ENCODE results near the gene GPC2.
"Not testable (repeated sequence)": the region's sequence is repeated elsewhere in the genome, so short reads cannot be mapped to it uniquely, and the experiment has no call there.

Gene GPC2

GRCh38 chr7:100177045-100178001 is at the start of gene GPC2, which contains the start of gene STAG3:
Gene GPC2 (minus strand): TSS chr7:100177381. CDS start chr7:100177199, 182 bp downstream.
Gene STAG3 (plus strand): TSS chr7:100177918. CDS start chr7:100180557, 2,639 bp downstream.
- Mint-ChIP-seq H3K9me3 (no peaks in the 10 kb centered on the region), H3K27me3 (peaks cover 74% of the 10 kb centered on the region), H3K4me3 (peak within 1 kb of the TSS; percentile 68), H3K27ac (peak within 1 kb of the TSS; percentile 60), H3K4me1 (ENCODE audit: low read depth) (peaks cover 26% of the 10 kb centered on the region), H3K36me3 (ENCODE audit: low read depth) (no peaks in the 10 kb centered on the region)
- intact Hi-C loops (cut with micrococcal nuclease), result loop anchor here (1.0 kb wide), 1 partner anchor 29 kb away; the partner anchor contains the start of gene LAMTOR4

- intact Hi-C loops (cut with micrococcal nuclease); H3K9me3 Mint-ChIP-seq; H3K4me1 Mint-ChIP-seq (ENCODE audit: low read depth); H3K27ac Mint-ChIP-seq; H3K4me3 Mint-ChIP-seq; H3K36me3 Mint-ChIP-seq (ENCODE audit: low read depth); H3K27me3 Mint-ChIP-seq: not testable (repeated sequence)
Observed at GRCh38 chr7:100224891-100225290, 47.7 kb upstream of the GPC2 start.

GRCh38 chr7:100223376-100223927 is 46.3 kb upstream of the GPC2 start:
- H3K4me1 Mint-ChIP-seq (ENCODE audit: low read depth); H3K9me3 Mint-ChIP-seq; intact Hi-C loops (cut with micrococcal nuclease); H3K27ac Mint-ChIP-seq; H3K4me3 Mint-ChIP-seq; H3K27me3 Mint-ChIP-seq; H3K36me3 Mint-ChIP-seq (ENCODE audit: low read depth): not testable (repeated sequence)

- Mint-ChIP-seq H3K27ac (no peak overlapping the region), H3K27me3 (no peaks in the 10 kb centered on the region), H3K4me3 (no peak overlapping the region), H3K9me3 (no peaks in the 10 kb centered on the region), H3K36me3 (ENCODE audit: low read depth) (peaks cover 7% of the 10 kb centered on the region), H3K4me1 (ENCODE audit: low read depth) (peaks cover 12% of the 10 kb centered on the region)
- intact Hi-C loops (cut with micrococcal nuclease), result no loop called here
Observed at GRCh38 chr7:100222445-100223132, 45.4 kb upstream of the GPC2 start.

- intact Hi-C loops (cut with micrococcal nuclease), result no loop called here
- Mint-ChIP-seq H3K9me3 (no peaks in the 10 kb centered on the region), H3K27me3 (no peaks in the 10 kb centered on the region), H3K27ac (no peak overlapping the region), H3K4me3 (no peak overlapping the region), H3K36me3 (ENCODE audit: low read depth) (peaks cover 7% of the 10 kb centered on the region), H3K4me1 (ENCODE audit: low read depth) (peaks cover 18% of the 10 kb centered on the region)
Observed at GRCh38 chr7:100221767-100222444, 44.7 kb upstream of the GPC2 start.

- no peak overlapping the region for H3K27ac Mint-ChIP-seq
- peaks cover 7% of the 10 kb centered on the region for H3K36me3 Mint-ChIP-seq (ENCODE audit: low read depth)
- H3K9me3 Mint-ChIP-seq, result no peaks in the 10 kb centered on the region
- intact Hi-C loops (cut with micrococcal nuclease), result no loop called here
- H3K4me1 Mint-ChIP-seq (ENCODE audit: low read depth), result peaks cover 18% of the 10 kb centered on the region
- no peak overlapping the region for H3K4me3 Mint-ChIP-seq
- H3K27me3 Mint-ChIP-seq, result no peaks in the 10 kb centered on the region
Observed at GRCh38 chr7:100221231-100221718, 44.1 kb upstream of the GPC2 start.

- intact Hi-C loops (cut with micrococcal nuclease), result no loop called here
- Mint-ChIP-seq H3K4me1 (ENCODE audit: low read depth) (peaks cover 18% of the 10 kb centered on the region), H3K9me3 (no peaks in the 10 kb centered on the region), H3K36me3 (ENCODE audit: low read depth) (peaks cover 9% of the 10 kb centered on the region), H3K4me3 (no peak overlapping the region), H3K27ac (no peak overlapping the region), H3K27me3 (no peaks in the 10 kb centered on the region)
Observed at GRCh38 chr7:100220586-100221230, 43.5 kb upstream of the GPC2 start.

- H3K27ac Mint-ChIP-seq; H3K27me3 Mint-ChIP-seq; H3K4me3 Mint-ChIP-seq; H3K9me3 Mint-ChIP-seq; intact Hi-C loops (cut with micrococcal nuclease): not testable (repeated sequence)
- peaks cover 12% of the 10 kb centered on the region for H3K4me1 Mint-ChIP-seq (ENCODE audit: low read depth)
- peaks cover 16% of the 10 kb centered on the region for H3K36me3 Mint-ChIP-seq (ENCODE audit: low read depth)
Observed at GRCh38 chr7:100219801-100220585, 42.8 kb upstream of the GPC2 start, which contains the start of gene PVRIG. Gene PVRIG (plus strand): TSS chr7:100219949. CDS start chr7:100219971, 22 bp downstream.

GRCh38 chr7:100219271-100219737 is 42.1 kb upstream of the GPC2 start:
- Mint-ChIP-seq H3K27ac (no peak overlapping the region), H3K9me3 (no peaks in the 10 kb centered on the region), H3K4me3 (no peak overlapping the region), H3K36me3 (ENCODE audit: low read depth) (peaks cover 23% of the 10 kb centered on the region), H3K27me3 (peaks cover 2% of the 10 kb centered on the region), H3K4me1 (ENCODE audit: low read depth) (peaks cover 8% of the 10 kb centered on the region)
- intact Hi-C loops (cut with micrococcal nuclease), result no loop called here

GRCh38 chr7:100217934-100218333 is 40.8 kb upstream of the GPC2 start:
- peak overlapping the region; percentile 8 for H3K27ac Mint-ChIP-seq
- not testable (repeated sequence) for H3K4me3 Mint-ChIP-seq; H3K27me3 Mint-ChIP-seq; H3K9me3 Mint-ChIP-seq; H3K4me1 Mint-ChIP-seq (ENCODE audit: low read depth)
- intact Hi-C loops (cut with micrococcal nuclease), result loop anchor here (1.0 kb wide), 1 partner anchor 85 kb away; no protein-coding TSS in a partner anchor
- peaks cover 29% of the 10 kb centered on the region for H3K36me3 Mint-ChIP-seq (ENCODE audit: low read depth)

- Mint-ChIP-seq H3K4me1 (ENCODE audit: low read depth) (peaks cover 17% of the 10 kb centered on the region), H3K27ac (no peak overlapping the region), H3K9me3 (no peaks in the 10 kb centered on the region), H3K36me3 (ENCODE audit: low read depth) (peaks cover 47% of the 10 kb centered on the region), H3K27me3 (peaks cover 8% of the 10 kb centered on the region), H3K4me3 (no peak overlapping the region)
- intact Hi-C loops (cut with micrococcal nuclease), result no loop called here
Observed at GRCh38 chr7:100215895-100216294, 38.7 kb upstream of the GPC2 start.

- H3K36me3 Mint-ChIP-seq (ENCODE audit: low read depth), result peaks cover 53% of the 10 kb centered on the region
- H3K4me1 Mint-ChIP-seq (ENCODE audit: low read depth), result peaks cover 17% of the 10 kb centered on the region
- H3K4me3 Mint-ChIP-seq; intact Hi-C loops (cut with micrococcal nuclease); H3K27ac Mint-ChIP-seq; H3K9me3 Mint-ChIP-seq: not testable (repeated sequence)
- peaks cover 13% of the 10 kb centered on the region for H3K27me3 Mint-ChIP-seq
Observed at GRCh38 chr7:100214356-100214755, 37.2 kb upstream of the GPC2 start.
